Measurements from ENCODE around the gene EXT2. TPM values are rescaled to one million over a fixed set of nuclear protein-coding genes. Genes with fewer than 3 reads are reported as not detected.

Gene EXT2
- total RNA-seq, 4 donors from 2014 or later, result 47.8 to 80.4 (median 68.0) TPM

- Histone ChIP-seq H3K4me1 (no peaks in the 10 kb centered on the region), H3K4me3 (no peak overlapping the region), H3K9me3 (no peaks in the 10 kb centered on the region), H3K27me3 (no peaks in the 10 kb centered on the region), H3K27ac (replicated peaks in 1 of 4) (no peak overlapping the region), H3K36me3 (peaks cover 0 to 77% (median 42%) of the 10 kb centered on the region in 4 donors)
- intact Hi-C loops (cut with DNase I), result no loop called here
- 84% methylated on average over 3 of the region's 9 CpGs for WGBS
- DNase-seq (ENCODE audit: extremely low spot score), result no peak
- TF ChIP-seq CTCF (IDR thresholded peaks at IDR 0.05) (no peak), EP300 (IDR thresholded peaks at IDR 0.05) (no peak), POLR2AphosphoS5 (IDR thresholded peaks at IDR 0.05) (no peak), POLR2A (IDR thresholded peaks at IDR 0.05; ENCODE audit: low read depth) (no peak)
These were observed 14.5 kb upstream of the EXT2 start for GRCh38 chr11:44080951-44081350.

- H3K9me3 ChIP-seq, result no peaks in the 10 kb centered on the region
- H3K27ac ChIP-seq (replicated peaks in 1 of 4), result no peak overlapping the region
- no peaks in the 10 kb centered on the region for H3K27me3 ChIP-seq
- no peak for TF ChIP-seq POLR2AphosphoS5 (IDR thresholded peaks at IDR 0.05)
- TF ChIP-seq POLR2A (IDR thresholded peaks at IDR 0.05; ENCODE audit: low read depth), result no peak
- no peak for TF ChIP-seq EP300 (IDR thresholded peaks at IDR 0.05)
- TF ChIP-seq CTCF (IDR thresholded peaks at IDR 0.05), result no peak
- peaks cover 0 to 70% (median 36%) of the 10 kb centered on the region in 4 donors for H3K36me3 ChIP-seq
- H3K4me1 ChIP-seq, result no peaks in the 10 kb centered on the region
- intact Hi-C loops (cut with DNase I), result no loop called here
- no peak for DNase-seq (ENCODE audit: extremely low spot score)
- H3K4me3 ChIP-seq, result no peak overlapping the region
- WGBS, result 95% methylated on average over 4 of the region's 4 CpGs
These were observed 12.8 kb upstream of the EXT2 start for GRCh38 chr11:44082645-44083044.

- DNase-seq (ENCODE audit: extremely low spot score), result no peak
- Histone ChIP-seq H3K4me1 (no peaks in the 10 kb centered on the region), H3K9me3 (no peaks in the 10 kb centered on the region), H3K4me3 (no peak overlapping the region), H3K36me3 (peaks cover 0 to 62% (median 31%) of the 10 kb centered on the region in 4 donors), H3K27ac (replicated peaks in 1 of 4) (no peak overlapping the region), H3K27me3 (no peaks in the 10 kb centered on the region)
- intact Hi-C loops (cut with DNase I), result no loop called here
- 94% methylated on average over 10 of the region's 10 CpGs for WGBS
- TF ChIP-seq EP300 (IDR thresholded peaks at IDR 0.05) (no peak), POLR2A (IDR thresholded peaks at IDR 0.05; ENCODE audit: low read depth) (no peak), CTCF (IDR thresholded peaks at IDR 0.05) (no peak), POLR2AphosphoS5 (IDR thresholded peaks at IDR 0.05) (no peak)
These were observed 12.0 kb upstream of the EXT2 start for GRCh38 chr11:44083433-44083832.

GRCh38 chr11:44083906-44084305 lies 11.6 kb upstream of the EXT2 start:
- no peak for DNase-seq (ENCODE audit: extremely low spot score)
- 68% methylated on average over 5 of the region's 5 CpGs for WGBS
- intact Hi-C loops (cut with DNase I), result no loop called here
- Histone ChIP-seq H3K4me3 (no peak overlapping the region), H3K27ac (replicated peaks in 1 of 4) (no peak overlapping the region), H3K4me1 (no peaks in the 10 kb centered on the region), H3K27me3 (no peaks in the 10 kb centered on the region), H3K9me3 (no peaks in the 10 kb centered on the region), H3K36me3 (peaks cover 0 to 58% (median 26%) of the 10 kb centered on the region in 4 donors)
- TF ChIP-seq POLR2A (IDR thresholded peaks at IDR 0.05; ENCODE audit: low read depth) (no peak), EP300 (IDR thresholded peaks at IDR 0.05) (no peak), POLR2AphosphoS5 (IDR thresholded peaks at IDR 0.05) (no peak), CTCF (IDR thresholded peaks at IDR 0.05) (no peak)

GRCh38 chr11:44085330-44085729 lies 10.1 kb upstream of the EXT2 start:
- peaks cover 0 to 46% (median 20%) of the 10 kb centered on the region in 4 donors for H3K36me3 ChIP-seq
- no peak overlapping the region for H3K4me3 ChIP-seq
- no peak for TF ChIP-seq POLR2AphosphoS5 (IDR thresholded peaks at IDR 0.05)
- TF ChIP-seq POLR2A (IDR thresholded peaks at IDR 0.05; ENCODE audit: low read depth), result no peak
- TF ChIP-seq CTCF (IDR thresholded peaks at IDR 0.05), result no peak
- TF ChIP-seq EP300 (IDR thresholded peaks at IDR 0.05), result no peak
- no peaks in the 10 kb centered on the region for H3K9me3 ChIP-seq
- intact Hi-C loops (cut with DNase I), result no loop called here
- H3K27ac ChIP-seq (replicated peaks in 1 of 4), result no peak overlapping the region
- 100% methylated on average over 1 of the region's 1 CpG for WGBS
- H3K27me3 ChIP-seq, result no peaks in the 10 kb centered on the region
- DNase-seq (ENCODE audit: extremely low spot score), result no peak
- H3K4me1 ChIP-seq, result no peaks in the 10 kb centered on the region
